Brain microvascular endothelial cell (primary cell): Measurements from ENCODE around the gene MYO5A.

Experiments used
- DNase-seq: peaks from one replicate; pipeline ENCODE4 v3.0.0-alpha.2; 2020
- H3K27ac ChIP-seq: fragments of 250-450 bp; sonication (Bioruptor Pico); 2 replicates; pipeline ENCODE4 v1.5.1; 2020; ENCODE audit warnings: mild to moderate bottlenecking, moderate library complexity
- H3K27me3 ChIP-seq: fragments of 250-450 bp; sonication (Bioruptor Pico); replicated peaks from 2 replicates; pipeline ENCODE4 v1.5.1; 2020; ENCODE audit warnings: mild to moderate bottlenecking
- H3K36me3 ChIP-seq: fragments of 250-450 bp; sonication (Bioruptor Pico); replicated peaks from 2 replicates; pipeline ENCODE4 v1.5.1; 2020; ENCODE audit warnings: mild to moderate bottlenecking
- H3K4me3 ChIP-seq: 2 replicates; pipeline ENCODE4 v1.5.1; 2011; ENCODE audit warnings: low read depth, mild to moderate bottlenecking, control low read depth, low read length, moderate library complexity
- in situ Hi-C: cut with HindIII; loops from 2 replicates; pipeline ENCODE4 v1.10.0; 2017; ENCODE audit warnings: low sequenced_read_pairs, low pct_ligation_motif_present
- TF ChIP-seq, protein P1 (sequence below): IDR thresholded peaks from 2 replicates; pipeline ENCODE4 v1.5.1; 2011; ENCODE audit warnings: low read depth, mild to moderate bottlenecking, moderate library complexity, low read length, control low read depth, inconsistent platforms; ENCODE audit errors: missing control alignments

The MYO5A gene

DNA sequence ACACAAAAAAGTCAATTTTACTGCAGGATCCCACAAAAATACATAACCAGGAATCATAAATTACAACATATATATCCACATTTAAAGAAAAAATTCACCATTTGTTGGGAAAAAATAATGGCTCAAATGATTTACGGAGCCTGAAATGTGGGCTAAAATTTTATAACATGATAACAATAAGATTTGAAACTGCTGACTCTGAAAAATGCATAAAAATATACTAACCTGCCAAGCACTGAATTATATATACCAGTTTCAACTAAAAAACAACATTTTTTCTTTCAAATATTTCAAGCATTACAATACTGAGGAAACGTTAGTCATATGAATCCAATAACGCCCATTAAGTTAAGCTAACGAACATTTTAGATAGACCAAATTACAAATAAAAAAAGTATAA, 220.8 kb downstream of the MYO5A start:
- no peak overlapping the region for H3K27ac ChIP-seq
- in situ Hi-C loops = no loop called here
- no peaks in the 10 kb centered on the region for H3K27me3 ChIP-seq
- no peaks in the 10 kb centered on the region for H3K36me3 ChIP-seq
- no peak for DNase-seq
- TF ChIP-seq, protein P1, sequence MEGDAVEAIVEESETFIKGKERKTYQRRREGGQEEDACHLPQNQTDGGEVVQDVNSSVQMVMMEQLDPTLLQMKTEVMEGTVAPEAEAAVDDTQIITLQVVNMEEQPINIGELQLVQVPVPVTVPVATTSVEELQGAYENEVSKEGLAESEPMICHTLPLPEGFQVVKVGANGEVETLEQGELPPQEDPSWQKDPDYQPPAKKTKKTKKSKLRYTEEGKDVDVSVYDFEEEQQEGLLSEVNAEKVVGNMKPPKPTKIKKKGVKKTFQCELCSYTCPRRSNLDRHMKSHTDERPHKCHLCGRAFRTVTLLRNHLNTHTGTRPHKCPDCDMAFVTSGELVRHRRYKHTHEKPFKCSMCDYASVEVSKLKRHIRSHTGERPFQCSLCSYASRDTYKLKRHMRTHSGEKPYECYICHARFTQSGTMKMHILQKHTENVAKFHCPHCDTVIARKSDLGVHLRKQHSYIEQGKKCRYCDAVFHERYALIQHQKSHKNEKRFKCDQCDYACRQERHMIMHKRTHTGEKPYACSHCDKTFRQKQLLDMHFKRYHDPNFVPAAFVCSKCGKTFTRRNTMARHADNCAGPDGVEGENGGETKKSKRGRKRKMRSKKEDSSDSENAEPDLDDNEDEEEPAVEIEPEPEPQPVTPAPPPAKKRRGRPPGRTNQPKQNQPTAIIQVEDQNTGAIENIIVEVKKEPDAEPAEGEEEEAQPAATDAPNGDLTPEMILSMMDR = no peak
- H3K4me3 ChIP-seq = no peak overlapping the region

DNA sequence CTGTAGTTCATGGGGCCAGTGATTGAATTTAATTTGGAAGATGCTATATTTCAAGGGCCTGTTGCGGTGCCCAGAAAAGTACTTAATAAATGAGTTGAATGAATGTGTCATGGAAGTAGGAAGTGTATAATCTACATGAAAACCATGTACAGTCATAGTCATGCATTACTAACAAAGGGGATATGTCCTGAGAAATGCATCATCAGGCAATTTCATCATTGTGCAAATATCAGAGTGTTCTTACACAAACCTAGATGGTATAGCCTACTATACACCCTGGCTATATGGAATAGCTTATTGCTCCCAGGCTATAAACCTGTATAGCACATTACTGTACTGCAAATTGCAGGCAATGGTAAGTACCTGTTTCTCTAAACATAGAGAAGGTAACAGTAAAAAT, 222.4 kb downstream of the MYO5A start:
- in situ Hi-C loops = no loop called here
- H3K27ac ChIP-seq = no peak overlapping the region

DNA sequence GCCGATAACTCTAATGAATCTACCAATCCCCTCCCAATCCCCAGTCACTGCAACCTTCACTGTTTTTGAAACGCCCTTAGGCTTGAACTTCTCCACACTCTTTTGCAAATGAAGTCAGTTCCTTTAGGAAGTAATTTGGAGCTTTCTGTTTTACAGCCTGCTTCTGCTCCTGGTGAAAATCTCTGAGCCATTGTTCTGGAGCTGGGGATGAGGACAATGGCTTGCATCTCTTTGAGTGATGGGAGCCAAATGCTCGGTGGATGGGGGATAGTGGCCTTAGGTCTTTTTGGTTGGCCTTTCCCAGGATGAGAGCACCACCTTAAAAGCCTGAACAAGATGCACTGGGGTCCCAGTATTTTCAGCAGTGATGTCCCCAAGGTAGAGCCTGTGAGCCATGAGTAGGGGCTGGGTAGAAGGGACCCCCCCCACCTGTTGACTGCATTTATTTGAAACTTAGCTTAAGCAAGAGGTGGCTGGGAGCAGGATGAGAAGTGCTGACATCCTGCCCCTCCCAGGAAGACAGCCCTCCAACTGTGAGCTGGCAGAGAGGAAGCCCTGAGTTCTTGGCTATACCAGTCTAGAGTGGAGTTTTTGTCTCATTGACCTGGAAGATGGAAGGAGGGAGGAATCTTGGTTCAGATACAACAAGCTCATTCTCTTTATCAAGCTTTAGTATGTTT, 225.4 kb downstream of the MYO5A start:
- TF ChIP-seq, protein P1 = no peak
- H3K4me3 ChIP-seq = no peak overlapping the region
- DNase-seq = no peak
- H3K36me3 ChIP-seq = no peaks in the 10 kb centered on the region
- in situ Hi-C loops = no loop called here
- no peak overlapping the region for H3K27ac ChIP-seq
- no peaks in the 10 kb centered on the region for H3K27me3 ChIP-seq

More for the DNA sequence above, 222.4 kb downstream of the MYO5A start:
- H3K27me3 ChIP-seq = no peaks in the 10 kb centered on the region
- H3K36me3 ChIP-seq = no peaks in the 10 kb centered on the region
- no peak overlapping the region for H3K4me3 ChIP-seq
- peak; percentile 54 for DNase-seq
- TF ChIP-seq, protein P1 = no peak

DNA sequence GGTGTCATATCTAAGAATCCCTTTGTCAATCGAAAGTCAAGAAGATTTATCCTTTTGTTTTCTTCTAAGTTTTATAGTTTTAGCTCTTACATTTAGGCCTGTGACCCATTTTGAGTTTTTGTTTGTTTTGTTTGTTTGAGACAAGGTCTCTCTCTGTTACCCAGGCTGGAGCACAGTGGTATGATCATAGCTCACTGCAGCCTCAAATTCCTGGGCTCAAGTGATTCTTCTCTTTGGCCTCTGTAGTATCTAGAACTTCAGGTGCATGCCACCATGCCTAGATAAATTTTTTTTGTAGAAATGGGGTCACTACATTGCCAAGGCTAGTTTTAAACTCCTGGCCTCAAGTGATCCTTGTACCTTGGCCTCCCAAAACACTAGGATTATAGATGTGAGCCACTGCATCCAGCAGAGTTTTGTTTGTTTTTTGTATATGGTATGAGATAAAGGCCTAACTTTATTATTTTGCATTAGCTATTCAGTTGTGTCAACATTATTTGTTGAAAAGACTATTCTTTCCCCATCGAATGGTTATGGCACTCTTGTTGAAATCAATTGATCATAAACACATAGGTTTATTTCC, 227.3 kb downstream of the MYO5A start:
- in situ Hi-C loops = no loop called here
- no peaks in the 10 kb centered on the region for H3K27me3 ChIP-seq
- no peaks in the 10 kb centered on the region for H3K36me3 ChIP-seq
- TF ChIP-seq, protein P1 = no peak
- no peak overlapping the region for H3K27ac ChIP-seq
- no peak overlapping the region for H3K4me3 ChIP-seq
- no peak for DNase-seq

DNA sequence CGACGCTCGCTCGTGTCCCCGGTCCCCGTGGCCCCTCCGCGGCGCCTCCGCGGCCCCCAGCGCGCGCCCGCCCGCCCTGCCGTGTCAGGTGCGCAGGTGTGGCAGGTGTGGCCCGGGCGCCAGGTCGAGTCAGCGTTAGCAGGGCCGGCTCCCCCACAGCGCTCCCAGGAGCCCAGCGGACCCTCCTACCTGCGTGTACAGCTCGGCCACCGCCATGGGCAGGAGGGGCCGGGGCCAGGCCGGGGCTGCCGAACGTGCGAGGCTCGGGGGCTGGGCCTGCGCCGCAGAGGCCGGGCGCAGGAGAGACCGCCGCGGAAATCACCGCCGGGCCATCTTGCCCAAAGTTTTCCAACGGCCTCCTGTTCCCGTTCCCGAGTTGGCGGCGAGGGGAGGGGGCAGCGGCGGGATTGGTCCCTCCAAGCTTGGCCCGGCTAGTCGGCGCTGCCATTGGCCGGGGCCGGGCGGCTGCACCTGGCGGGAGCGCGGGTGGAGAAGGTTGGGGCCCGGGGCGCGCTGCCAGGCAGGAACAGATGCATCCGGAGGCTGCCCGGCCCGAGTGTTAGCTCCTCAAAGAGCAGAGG, 233.2 kb downstream of the MYO5A start, which contains the start of gene MYO5C:
TSS of gene MYO5C (minus strand) at position 384 of the 581 bp plus-strand sequence. CDS start at position 216, 168 bp downstream.
- DNase-seq = no peak
- Histone ChIP-seq H3K36me3 (no peaks in the 10 kb centered on the region), H3K27ac (no peak within 1 kb of the TSS), H3K4me3 (peak within 1 kb of the TSS; percentile 48), H3K27me3 (peaks cover 9% of the 10 kb centered on the region)
- in situ Hi-C loops = no loop called here
- TF ChIP-seq, protein P1 = no peak
